GM19351 (cell line): Measurements from ENCODE around the gene LRRC28.

Experiments
- ATAC-seq: cut with Tn5 transposase; IDR thresholded peaks from one replicate; pipeline ENCODE4 v1.9.1; 2021; ENCODE audit warnings: mild to moderate bottlenecking, moderate library complexity; ENCODE audit not compliant: unreplicated experiment

The LRRC28 gene

DNA sequence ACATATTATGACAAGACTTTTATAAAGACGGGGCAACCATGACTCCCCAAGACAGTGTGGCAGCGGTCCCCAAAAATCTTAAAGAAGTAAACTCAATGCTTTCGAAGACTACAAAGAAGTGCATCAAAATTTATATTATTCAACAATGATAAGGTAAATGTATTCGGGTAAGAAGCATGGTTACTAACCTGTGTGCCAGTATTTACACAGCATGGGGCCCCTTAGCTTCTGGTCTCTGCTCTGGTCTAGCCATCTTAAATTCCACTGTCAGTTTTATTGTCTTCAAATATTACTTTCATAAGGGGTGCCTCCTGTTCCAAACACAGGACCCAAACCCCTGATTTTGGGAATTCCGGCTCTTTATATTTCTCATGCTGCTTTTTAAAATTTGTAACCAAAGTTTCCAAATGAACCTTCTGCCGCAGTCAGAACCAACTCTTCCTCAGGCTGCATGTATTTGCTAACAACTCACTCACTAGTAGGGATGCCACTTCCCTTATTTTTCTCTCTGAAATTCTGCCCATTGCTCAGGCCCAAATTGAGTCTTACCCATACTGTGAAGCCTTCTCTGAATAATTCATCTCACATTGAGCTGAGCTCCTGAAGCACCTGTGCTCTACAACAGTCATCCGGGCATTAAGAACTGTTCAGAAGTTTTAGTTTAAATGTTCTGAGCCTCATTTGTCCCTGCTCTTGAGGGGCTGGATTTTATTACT, 3.1 kb upstream of the LRRC28 start:
- no peak for ATAC-seq

DNA sequence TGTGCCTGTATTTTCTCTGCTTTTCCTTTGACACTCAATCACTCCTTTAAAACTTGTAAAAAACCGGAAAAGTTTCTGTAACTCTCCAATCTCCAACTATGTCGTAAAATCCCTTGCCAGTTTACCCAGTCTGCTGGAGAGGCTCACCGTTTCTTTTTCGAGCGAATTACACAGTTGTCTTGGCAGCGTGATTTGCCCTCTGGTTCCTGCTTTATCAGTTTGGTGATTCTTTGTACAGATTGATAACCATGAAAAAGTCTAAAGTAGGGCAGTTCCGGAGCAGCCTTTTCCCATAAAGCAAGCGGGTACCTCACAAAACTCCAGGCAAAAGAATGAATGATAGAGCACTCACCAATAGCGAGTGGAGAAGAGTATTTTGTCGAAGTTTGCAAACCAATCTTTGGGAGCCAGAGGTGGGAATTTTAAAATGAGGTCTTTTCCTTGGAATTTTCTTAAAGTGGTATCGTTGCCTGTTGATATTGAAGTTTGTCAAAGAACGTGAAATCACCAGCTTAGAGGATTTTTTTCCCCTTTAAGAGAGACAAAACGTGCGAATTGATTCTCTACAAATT, 1.9 kb upstream of the LRRC28 start, which contains the start of gene TTC23:
Gene TTC23, minus strand, starts transcription at position 312 of the 572 bp plus-strand sequence. CDS start 20,869 bp downstream, outside the sequence.
- ATAC-seq: no peak

DNA sequence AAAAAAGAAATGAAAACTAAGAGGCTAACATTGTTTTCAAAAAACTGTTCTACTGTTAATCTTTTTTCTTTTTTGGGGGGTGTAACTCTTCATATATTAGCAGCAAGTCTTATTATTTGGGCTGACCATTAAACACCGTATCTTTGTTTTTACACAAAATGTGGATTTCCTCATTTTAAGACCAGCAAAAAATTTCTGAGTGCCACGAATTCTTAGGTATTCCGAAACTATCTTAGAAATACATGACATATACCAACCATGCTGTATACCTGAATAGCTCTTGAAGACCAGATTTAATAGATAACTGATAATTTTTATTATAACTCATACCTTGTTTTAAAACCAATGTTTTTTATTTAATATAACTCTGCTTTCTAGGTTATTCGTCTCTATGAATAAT, 1.3 kb upstream of the LRRC28 start:
- ATAC-seq: no peak

DNA sequence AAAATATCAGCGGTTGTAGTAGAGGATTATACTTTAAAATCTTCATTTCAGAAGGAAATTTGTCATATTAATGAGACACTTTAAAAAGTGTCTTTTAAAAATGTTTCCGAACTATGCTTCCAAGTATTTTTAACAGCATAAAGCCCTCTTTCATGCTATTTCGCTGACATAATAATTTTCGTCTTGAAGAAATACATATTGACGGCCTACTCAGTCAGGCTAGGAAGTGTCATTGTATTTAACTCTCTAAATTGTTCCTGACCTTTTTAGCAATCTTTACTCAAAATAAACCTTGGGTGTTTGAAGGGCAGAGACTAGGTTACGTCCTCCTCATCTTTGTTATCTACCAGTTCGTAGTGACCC, 806 bp upstream of the LRRC28 start:
- ATAC-seq: no peak

DNA sequence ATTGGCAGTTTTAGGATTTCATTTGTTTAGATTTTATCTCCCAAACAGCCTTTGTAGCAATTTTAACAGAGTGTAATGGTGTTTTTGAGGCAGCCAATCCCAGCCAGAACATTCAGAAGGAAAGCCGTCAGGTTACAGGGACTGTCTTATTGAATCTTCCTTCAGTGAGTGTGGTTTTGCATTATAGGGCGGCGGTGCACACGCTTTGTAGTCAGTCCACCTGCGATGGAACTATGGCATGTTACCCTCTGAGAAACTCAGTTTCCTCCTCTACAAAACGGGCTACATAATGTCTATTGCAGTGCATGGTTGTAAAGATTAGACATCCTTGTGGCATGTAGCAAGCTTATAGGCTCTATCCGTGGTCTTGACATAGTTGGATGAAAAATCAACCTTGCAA, 1.0 kb downstream of the LRRC28 start:
- no peak for ATAC-seq

DNA sequence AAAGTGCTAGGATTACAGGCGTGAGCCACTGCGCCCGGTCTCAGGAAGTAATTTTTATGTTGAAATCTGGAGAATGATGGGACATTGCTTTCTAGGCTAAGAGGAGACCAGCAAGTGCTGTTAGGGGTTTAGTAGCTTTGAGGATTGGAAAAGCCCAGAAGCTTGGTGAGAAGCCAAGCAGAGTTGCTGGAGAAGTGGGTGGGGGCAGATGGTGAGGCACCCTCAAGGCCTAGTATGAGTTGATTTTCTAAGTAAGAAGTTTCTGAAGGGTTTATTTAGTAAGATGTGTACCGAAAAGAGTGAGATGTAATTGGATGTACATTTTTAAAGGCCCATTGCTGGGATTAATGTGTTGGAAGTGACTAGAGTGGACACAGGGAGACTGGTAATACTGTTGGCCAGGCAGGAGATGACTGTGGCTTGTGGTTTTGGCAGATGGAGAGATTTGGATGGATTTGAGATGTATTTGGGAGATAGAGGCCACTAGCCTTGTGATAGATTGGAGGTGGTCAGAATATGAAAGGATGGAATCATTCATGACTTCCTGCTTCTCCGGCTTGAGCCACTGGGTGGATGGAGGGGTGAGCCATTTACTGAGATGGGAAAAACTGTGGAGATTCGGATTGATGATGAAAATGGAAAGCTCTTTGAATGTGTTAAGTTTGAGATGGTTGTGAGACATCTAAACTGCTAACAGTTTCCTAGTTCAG, 2.3 kb downstream of the LRRC28 start:
- ATAC-seq: no peak

DNA sequence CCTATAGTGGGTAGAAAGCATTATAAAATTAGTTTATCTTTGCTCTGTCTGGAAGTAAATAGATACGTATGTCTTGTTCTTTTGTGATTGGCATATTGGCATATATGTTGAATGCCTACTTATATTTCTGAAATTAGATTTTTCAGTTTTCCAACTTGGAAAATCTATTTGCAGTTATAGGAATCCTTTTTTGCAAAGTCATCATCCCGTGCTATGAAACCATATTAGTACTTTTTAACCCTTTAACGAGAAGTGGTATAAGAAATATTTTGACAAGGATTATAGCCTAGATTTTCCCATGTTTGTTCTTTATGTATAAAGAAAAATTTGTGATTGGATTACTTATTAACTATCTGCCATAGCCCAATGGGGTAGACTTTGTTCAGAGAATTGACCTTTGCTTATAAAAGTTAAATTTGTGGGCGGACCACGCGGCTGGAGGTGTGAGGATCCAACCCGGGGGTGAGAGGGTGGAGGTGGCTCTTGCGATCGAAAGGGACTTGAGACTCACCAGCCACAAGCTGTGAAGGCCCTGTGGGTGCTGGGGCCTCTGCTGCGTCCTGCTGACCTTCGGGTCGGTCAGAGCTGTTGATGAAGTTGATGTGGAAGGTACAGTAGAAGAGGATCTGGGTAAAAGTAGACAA, 5.9 kb downstream of the LRRC28 start:
- ATAC-seq: no peak

DNA sequence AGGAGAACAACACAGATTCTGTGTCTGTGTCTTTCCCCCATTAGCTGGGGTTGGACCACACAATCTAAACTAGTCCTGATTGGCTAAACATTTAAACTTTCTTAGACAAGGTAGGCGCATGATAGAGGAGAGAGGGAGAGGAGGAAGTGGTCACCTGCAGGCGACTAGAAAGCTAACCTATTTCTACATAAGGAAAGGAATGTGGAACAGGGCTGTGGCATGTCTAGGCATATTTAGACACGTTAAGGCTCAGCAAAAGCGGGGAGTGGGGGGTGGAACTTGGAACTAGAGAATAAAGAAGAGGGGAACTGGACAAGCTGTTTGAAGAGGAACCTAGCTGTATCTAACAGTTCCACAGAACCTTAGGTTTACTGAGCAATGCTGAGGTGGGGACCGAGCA, 12.8 kb downstream of the LRRC28 start:
- no peak for ATAC-seq

DNA sequence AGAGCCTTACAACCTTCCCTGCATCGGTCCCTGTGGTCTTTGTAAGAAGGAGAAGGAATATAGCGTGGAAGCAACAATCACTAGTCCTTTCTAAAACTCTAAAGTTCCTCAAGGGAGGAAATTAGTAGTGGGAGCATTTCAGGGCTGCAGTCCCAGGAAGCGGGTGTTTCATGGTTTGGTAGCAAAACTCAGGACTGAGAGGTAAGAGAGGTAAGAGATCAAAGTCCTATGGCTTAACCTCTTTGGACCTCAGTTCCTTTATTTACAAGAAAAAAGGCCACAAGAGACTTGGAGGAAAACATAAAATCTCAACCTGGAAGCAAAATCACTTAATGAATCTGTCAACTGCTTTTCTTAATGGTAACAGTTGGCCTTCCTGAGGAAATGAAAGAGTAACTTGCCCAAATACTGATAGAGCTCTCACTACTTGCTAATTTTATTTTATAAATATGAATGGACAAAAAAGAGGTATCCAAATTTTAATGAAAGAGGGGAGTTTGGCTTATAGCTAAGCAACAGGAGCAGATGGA, 14.3 kb downstream of the LRRC28 start:
- no peak for ATAC-seq

DNA sequence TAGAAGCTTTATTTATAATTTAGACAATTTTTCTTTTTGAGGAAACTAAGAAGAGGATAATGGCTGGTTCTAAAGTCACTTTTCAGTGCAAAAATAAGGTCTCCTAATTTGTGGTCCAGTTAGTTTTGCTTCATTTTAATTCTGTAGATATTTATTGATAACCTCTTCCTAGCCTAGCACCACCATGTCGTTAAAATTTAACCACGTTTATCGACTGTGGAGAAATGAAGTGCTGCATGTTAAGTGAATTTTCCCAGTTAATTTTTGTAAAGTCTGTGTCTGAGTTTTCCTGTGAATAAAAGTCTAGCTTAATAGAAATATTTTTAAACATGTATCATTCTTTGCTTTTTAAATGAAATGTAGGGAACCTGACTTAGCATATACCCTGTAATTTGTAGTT, 16.7 kb downstream of the LRRC28 start:
- no peak for ATAC-seq

DNA sequence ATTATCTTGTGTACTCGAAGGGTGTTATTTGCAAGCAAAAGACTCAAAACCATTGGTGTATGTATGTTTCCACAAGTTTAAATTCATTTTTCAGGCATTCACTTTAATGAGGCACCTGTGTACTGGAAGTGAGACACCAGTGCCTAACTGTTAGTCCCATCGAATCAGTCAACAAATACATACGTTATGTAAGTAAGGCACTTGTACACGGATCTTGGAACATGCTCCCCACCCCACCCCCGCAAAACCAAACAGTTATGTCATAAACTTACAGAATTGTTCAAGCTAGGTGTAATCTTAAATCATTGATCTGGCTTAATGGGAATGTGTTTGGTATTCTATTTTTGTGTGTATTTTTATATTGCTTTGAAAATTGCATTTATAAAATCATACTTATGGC, 17.1 kb downstream of the LRRC28 start:
- no peak for ATAC-seq

DNA sequence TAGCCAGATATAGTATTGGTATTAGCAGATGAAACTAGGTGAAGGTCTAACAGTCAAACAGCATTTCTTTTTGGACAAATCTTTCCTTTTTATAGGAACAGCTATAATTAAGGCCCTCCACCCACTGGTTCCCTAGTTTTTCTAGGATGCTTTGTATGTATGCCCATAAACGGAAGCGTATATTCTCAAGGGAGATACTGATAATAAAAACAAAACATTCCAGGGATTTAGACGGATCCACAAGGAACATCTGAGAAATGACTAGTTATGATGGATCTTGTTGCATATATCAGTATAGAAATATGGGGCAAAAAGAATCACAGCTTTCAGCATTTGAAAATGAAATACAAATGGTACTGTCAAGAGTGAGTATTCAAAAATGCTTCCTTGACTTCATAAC, 22.5 kb downstream of the LRRC28 start:
- no peak for ATAC-seq

DNA sequence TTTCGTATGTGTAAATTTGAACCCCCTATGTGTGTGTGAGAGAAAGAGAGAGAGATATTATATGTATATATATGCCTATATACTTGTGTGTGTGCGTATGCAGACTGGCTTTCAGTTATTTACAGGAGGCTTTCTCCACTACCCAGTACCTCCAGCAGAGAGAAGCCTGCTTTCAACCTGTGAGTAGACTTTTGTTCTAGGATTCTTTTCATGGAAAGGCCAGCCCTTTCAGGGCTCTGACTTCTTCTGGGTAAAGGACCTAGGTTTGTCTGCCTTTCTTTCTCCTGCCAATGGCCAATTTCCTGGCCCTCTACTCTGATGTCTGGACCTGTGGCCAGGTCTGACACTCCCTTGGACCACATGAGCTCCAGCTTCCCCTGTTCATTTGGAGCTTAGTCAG, 23.8 kb downstream of the LRRC28 start:
- ATAC-seq: no peak

DNA sequence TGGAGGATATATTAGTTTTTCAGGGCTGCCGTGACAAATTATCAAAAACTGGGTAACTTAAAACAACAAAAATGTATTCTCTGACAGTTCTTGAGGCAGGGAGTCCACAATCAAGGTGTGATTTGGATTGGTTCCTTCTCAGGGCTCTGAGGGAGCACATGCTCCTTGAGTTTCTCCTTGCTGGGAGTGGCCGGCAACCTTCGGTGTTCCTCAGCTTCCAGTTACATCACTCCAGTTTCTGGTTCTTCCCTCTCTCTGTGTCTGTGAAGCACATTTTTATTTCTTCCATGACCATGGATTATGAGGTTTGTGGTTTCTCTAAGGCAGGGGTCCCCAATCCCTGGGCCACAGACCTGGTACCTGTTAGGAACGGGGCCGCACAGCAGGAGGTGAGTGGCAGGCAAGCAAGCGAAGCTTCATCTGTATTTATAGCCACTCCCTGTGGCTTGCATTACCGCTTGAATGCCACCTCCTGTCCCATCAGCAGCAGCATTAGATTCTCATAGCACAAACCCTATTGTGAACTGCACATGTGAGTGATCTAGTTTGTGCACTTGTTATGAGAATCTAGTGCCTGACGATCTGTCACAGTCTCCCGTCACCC, 24.3 kb downstream of the LRRC28 start:
- no peak for ATAC-seq

DNA sequence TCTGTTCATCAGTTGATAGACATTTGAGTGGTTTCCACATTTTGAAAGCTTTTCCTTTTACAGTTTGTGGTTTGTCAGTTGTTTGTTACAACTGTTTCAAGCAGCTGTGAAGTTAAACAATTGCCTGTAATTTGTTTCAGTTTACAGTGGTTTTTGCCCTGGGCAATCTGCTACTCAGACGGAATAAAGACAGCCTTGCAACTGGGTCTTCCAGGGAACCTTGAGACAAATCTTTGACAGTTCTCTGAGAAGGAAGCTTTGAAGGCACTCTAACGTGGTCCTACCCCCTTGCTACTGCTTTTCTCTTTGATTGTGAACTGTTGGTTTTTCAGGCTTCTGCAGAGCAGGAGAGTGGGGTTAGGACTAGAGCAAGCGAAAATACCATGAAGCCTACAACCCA, 28.0 kb downstream of the LRRC28 start:
- ATAC-seq: no peak

DNA sequence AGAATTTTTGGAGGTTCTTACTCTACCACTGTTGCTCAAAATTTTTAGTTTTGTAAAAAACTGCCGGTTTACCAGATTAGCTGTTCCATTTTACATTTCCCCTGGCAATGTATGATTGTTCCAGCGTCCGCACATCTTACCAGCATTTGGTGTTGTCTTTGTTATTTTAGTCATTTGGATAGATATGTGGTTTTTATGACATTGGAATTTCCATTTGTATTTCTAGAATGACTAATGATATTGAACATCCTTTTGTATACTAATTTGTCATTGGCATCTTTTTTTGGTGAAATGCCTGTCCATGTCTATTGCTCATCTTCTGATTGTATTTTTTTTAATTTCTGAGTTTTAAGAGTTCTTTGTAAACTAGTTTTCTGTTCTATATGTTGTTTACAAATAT, 28.5 kb downstream of the LRRC28 start:
- no peak for ATAC-seq

DNA sequence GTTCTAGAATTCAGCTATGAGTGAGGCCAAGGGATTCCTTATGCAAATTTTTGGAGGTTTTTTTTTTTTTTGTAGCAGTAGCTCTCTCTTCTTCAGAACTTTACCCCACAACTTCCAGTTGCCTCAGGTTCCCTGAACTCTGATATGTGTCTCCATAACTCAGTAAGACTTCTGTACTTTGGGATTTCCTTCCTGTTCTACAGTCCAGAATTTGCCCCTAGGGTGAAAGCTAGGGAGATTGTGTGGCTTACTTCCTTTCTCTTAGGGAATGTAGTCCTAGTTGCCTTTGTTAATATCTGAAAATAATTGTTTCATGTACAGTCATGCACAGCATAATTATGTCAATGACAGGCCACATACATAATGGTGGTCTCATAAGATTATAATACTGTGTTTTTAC, 30.8 kb downstream of the LRRC28 start:
- ATAC-seq: no peak

DNA sequence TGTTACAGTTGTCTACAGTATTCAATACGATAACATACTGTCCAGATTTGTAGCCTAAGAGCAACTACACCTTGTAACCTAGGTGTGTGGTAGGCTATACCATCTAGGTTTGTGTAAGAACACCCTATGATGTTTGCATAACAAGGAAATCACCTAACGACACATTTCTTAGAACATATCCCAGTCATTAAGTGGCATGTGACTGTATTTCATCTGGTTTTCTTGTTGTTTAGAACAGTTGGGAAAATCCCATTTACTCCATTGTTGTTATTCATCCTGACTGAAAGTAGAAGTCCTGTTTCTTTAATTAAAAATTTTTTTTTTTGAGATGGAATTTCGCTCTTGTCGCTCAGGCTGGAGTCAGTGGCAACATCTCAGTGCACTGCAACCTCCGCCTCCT, 31.3 kb downstream of the LRRC28 start:
- ATAC-seq: no peak

DNA sequence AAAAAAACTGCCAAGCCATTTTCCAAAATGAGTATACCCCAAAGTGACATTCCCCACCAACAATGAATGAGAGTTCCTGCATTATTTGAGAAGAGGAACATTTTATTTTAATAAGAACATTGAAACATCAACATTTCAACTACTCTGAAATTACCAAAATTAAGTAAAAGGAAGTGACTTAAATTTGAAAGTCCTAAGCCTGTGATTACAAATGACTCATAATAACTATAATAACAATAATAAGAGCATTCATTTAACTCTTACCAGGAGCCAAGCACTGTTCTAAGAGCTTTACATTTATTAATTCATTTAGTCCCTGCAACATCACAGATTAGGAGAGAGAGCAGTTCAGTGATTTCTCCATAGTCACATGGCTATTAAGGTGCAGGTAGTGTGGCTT, 32.4 kb downstream of the LRRC28 start:
- no peak for ATAC-seq

DNA sequence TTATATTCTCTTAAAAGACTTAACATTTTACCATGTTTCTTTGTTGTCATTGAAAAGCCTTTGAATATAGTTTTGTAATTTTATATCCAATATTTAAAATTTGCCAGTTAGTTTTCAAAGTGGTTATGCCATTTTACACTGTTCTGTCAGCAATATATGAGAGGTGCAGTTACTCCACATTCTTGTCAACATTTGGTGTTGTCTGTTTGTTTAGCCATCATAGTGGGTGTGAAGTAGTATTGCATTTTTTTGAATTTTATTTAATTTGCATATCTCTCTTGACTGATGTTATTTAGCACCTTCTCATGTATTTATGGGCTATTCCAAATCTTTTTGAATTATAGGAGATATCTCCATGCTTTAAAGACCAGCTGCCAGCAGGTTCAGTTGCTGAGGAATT, 40.4 kb downstream of the LRRC28 start:
- no peak for ATAC-seq

DNA sequence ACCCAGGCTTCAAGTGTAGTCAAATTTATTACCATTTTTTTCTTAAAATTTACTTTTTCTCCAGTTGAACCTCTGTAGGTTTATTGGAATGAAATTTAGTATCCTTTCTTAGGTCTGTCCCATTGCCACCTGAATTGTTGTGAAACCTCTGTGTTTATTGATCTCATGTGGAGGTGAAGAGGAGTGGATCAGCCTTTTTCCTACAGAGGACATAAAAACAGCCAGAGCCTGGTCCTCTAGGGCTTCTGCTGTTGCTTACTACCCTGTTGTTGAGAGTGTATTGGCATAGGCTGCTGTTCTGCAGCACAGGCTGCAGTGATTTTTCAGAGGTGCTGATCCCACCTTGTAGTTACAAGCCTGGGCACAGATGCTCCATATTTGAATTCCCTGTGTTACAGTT, 44.6 kb downstream of the LRRC28 start:
- no peak for ATAC-seq
